Measurements from ENCODE around the gene ECE1.

Gene ECE1

GRCh38 chr1:21289700-21290545 lies at the start of gene ECE1:
Gene ECE1 (minus strand): TSS chr1:21290463. CDS start chr1:21290414, 49 bp downstream.
- no peak for DNase-seq (ENCODE audit: low spot score)

GRCh38 chr1:21339356-21340229 lies 49.3 kb upstream of the ECE1 start:
- no peak for DNase-seq (ENCODE audit: low spot score)

- no peak for DNase-seq (ENCODE audit: low spot score)
Measured at GRCh38 chr1:21338573-21339355, 48.5 kb upstream of the ECE1 start.

GRCh38 chr1:21337928-21338572 lies 47.8 kb upstream of the ECE1 start:
- no peak for DNase-seq (ENCODE audit: low spot score)

GRCh38 chr1:21337454-21337927 lies 47.2 kb upstream of the ECE1 start:
- DNase-seq (ENCODE audit: low spot score), result no peak

- no peak for DNase-seq (ENCODE audit: low spot score)
Measured at GRCh38 chr1:21337010-21337437, 46.8 kb upstream of the ECE1 start.

- DNase-seq (ENCODE audit: low spot score), result no peak
Measured at GRCh38 chr1:21335750-21336224, 45.5 kb upstream of the ECE1 start.

GRCh38 chr1:21335088-21335691 lies 44.9 kb upstream of the ECE1 start:
- DNase-seq (ENCODE audit: low spot score), result no peak

GRCh38 chr1:21334214-21335087 lies 44.2 kb upstream of the ECE1 start:
- no peak for DNase-seq (ENCODE audit: low spot score)

GRCh38 chr1:21333824-21334213 lies 43.6 kb upstream of the ECE1 start:
- no peak for DNase-seq (ENCODE audit: low spot score)

- no peak for DNase-seq (ENCODE audit: low spot score)
Measured at GRCh38 chr1:21332554-21333311, 42.5 kb upstream of the ECE1 start.

- DNase-seq (ENCODE audit: low spot score), result no peak
Measured at GRCh38 chr1:21331752-21332478, 41.7 kb upstream of the ECE1 start.

- no peak for DNase-seq (ENCODE audit: low spot score)
Measured at GRCh38 chr1:21330544-21330943, 40.3 kb upstream of the ECE1 start.

- no peak for DNase-seq (ENCODE audit: low spot score)
Measured at GRCh38 chr1:21329209-21329844, 39.1 kb upstream of the ECE1 start.

GRCh38 chr1:21327566-21328323 lies 37.5 kb upstream of the ECE1 start:
- no peak for DNase-seq (ENCODE audit: low spot score)

GRCh38 chr1:21326861-21327344 lies 36.6 kb upstream of the ECE1 start:
- DNase-seq (ENCODE audit: low spot score), result no peak

All from globus pallidus (tissue), 1 donor.